ENCODE data around the gene SH3RF3. TPM values are rescaled to one million over a fixed set of nuclear protein-coding genes. Genes with fewer than 3 reads are reported as not detected.
"Not testable (repeated sequence)": the region's sequence is repeated elsewhere in the genome, so short reads cannot be mapped to it uniquely, and the experiment has no call there.

The SH3RF3 gene
- total RNA-seq, 3 donors from 2014 or later = 3.2 to 5.6 (median 4.6) TPM

DNA sequence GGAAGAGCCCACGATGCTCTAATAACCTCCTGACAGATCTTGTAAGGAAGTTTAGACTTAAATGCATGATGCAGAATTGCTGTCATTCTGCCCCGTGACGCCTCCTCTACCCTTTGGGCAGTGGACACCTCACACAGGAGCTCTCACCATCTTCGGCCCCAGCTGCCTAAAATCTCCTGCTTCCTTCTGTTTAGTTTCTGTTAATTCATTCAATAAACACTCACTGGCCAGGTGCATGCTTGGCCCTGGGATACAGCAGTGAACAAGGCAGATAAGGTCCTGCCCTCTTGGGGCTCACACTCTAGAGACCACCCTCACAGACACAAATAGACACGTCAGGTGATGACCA, 403.7 kb downstream of the SH3RF3 start:
- Histone ChIP-seq H3K4me1 (no peaks in the 10 kb centered on the region), H3K36me3 (no peaks in the 10 kb centered on the region), H3K27me3 (no peaks in the 10 kb centered on the region), H3K9me3 (no peaks in the 10 kb centered on the region), H3K4me3 (no peak overlapping the region), H3K27ac (no peak overlapping the region)
- intact Hi-C loops (cut with DNase I; ENCODE audit: low total_unique reads) = no loop called here
- TF ChIP-seq POLR2A (IDR thresholded peaks at IDR 0.05) (no peak), POLR2AphosphoS5 (IDR thresholded peaks at IDR 0.05) (no peak)
- TF ChIP-seq, protein P1, sequence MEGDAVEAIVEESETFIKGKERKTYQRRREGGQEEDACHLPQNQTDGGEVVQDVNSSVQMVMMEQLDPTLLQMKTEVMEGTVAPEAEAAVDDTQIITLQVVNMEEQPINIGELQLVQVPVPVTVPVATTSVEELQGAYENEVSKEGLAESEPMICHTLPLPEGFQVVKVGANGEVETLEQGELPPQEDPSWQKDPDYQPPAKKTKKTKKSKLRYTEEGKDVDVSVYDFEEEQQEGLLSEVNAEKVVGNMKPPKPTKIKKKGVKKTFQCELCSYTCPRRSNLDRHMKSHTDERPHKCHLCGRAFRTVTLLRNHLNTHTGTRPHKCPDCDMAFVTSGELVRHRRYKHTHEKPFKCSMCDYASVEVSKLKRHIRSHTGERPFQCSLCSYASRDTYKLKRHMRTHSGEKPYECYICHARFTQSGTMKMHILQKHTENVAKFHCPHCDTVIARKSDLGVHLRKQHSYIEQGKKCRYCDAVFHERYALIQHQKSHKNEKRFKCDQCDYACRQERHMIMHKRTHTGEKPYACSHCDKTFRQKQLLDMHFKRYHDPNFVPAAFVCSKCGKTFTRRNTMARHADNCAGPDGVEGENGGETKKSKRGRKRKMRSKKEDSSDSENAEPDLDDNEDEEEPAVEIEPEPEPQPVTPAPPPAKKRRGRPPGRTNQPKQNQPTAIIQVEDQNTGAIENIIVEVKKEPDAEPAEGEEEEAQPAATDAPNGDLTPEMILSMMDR (IDR thresholded peaks at IDR 0.05) = no peak
- no peak for DNase-seq (ENCODE audit: low spot score in 2 of 2)

DNA sequence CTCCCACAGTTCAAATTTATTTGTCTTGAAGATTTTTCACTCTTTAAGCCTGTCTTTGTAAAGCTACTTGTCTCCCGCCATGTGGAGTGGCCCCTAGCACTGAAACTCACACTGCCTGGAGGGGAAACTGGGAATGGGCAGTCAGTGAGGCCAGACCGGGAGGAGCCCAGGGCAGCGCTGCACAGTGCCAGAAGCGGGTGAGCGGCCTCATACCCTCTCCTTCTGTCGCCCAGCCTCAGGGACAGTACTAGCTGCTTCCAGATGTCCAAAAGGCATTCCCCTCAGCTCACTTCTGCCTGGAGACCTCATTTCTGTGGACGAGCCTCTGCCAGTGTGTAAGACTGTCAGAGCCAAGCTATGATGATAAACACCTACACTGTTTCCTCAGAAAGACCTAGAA, 404.8 kb downstream of the SH3RF3 start:
- TF ChIP-seq POLR2A (IDR thresholded peaks at IDR 0.05) = no peak
- TF ChIP-seq, protein P1 (IDR thresholded peaks at IDR 0.05) = no peak
- TF ChIP-seq POLR2AphosphoS5 (IDR thresholded peaks at IDR 0.05) = no peak
- no peak overlapping the region for H3K27ac ChIP-seq
- H3K36me3 ChIP-seq = no peaks in the 10 kb centered on the region
- no peaks in the 10 kb centered on the region for H3K4me1 ChIP-seq
- DNase-seq (ENCODE audit: low spot score in 2 of 2) = no peak
- no peaks in the 10 kb centered on the region for H3K27me3 ChIP-seq
- intact Hi-C loops (cut with DNase I; ENCODE audit: low total_unique reads) = no loop called here
- H3K4me3 ChIP-seq = no peak overlapping the region
- H3K9me3 ChIP-seq = no peaks in the 10 kb centered on the region

DNA sequence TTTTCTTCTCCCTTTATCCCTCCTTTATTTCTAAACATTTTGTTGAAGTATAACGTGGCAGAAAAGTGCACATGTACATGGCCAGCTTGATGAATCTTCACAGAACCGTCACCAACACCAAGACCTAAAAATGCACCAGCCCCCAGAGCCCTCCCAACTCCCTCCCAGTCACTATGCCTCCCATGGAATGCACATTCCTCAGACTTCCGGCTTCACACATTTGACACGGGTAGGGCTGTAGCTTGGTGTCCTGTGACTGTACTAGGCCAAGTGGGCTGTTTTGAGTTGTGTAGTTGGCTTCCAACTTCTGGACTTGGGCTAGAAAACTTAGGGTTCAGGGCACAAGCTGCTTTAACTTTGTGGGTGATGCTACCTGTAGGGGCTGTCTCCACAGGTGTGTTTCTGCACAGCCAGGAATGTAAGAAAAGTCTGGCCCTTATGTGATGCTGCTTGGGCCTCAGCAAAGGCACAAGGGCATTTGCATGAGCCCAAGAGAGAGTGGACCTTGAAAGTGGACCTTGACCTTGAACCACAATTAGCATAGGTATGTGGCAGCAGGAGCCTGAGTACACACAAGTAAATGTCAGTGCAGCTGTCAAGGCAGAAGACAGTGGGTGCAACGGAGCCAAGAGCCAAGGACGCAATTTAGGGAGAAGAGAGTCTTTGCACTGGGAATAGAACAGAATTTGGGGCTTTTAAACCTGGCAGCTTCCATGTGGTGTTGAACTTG, 406.4 kb downstream of the SH3RF3 start:
- Histone ChIP-seq H3K4me3 (no peak overlapping the region), H3K4me1 (no peaks in the 10 kb centered on the region), H3K27me3 (no peaks in the 10 kb centered on the region), H3K36me3 (no peaks in the 10 kb centered on the region), H3K9me3 (no peaks in the 10 kb centered on the region), H3K27ac (no peak overlapping the region)
- intact Hi-C loops (cut with DNase I; ENCODE audit: low total_unique reads) = no loop called here
- TF ChIP-seq, protein P1 (IDR thresholded peaks at IDR 0.05) = no peak
- TF ChIP-seq POLR2A (IDR thresholded peaks at IDR 0.05) (no peak), POLR2AphosphoS5 (IDR thresholded peaks at IDR 0.05) (no peak)
- DNase-seq (ENCODE audit: low spot score in 2 of 2) = no peak

DNA sequence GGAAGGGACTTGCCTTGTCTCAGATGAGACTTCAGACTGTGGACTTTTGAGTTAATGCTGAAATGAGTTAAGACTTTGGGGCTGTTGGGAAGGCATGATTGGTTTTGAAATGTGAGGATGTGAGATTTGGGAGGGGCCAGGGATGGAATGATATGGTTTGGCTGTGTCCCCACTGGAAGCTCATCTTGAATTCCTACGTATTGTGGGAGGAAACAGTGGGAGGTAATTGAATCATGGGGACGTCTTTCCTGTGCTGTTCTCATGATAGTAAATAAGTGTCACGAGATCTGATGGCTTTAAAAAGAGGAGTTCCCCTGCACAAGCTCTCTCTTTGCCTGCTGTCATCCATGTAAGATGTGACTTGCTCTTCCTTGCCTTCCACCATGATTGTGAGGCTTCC, 407.6 kb downstream of the SH3RF3 start:
- H3K27ac ChIP-seq; H3K9me3 ChIP-seq; DNase-seq (ENCODE audit: low spot score in 2 of 2); H3K4me1 ChIP-seq; H3K36me3 ChIP-seq; H3K4me3 ChIP-seq; H3K27me3 ChIP-seq; intact Hi-C loops (cut with DNase I; ENCODE audit: low total_unique reads): not testable (repeated sequence)

DNA sequence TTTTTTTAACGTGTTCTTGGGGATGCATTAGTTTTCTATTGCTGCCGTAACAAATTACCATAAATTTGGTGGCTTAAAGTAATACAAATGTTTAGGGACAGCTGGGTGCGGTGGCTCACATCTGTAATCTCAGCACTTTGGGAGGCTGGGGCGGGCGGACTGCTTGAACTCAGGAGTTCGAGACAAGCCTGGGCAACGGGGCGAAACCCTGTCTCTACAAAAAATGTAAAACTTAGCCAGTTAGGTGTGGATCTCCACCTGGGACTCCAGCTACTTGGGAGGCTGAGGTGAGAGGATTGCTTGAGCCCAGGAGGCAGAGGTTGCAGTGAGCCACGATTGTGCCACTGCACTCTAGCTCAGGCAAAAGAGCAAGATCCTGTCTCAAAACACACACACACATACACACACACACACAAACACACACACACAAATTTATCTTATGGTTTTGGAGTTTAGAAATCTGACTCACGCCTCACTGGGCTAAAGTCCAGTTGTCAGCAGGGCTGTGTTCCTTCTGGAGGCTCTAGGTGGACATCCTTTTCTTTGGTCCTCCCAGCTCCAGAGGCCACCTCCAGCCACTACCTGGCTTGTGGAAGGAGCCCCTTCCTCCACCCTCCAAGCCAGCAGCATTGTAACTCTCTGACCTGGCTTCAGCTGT, 408.7 kb downstream of the SH3RF3 start:
- no peak overlapping the region for H3K4me3 ChIP-seq
- H3K9me3 ChIP-seq = no peaks in the 10 kb centered on the region
- DNase-seq (ENCODE audit: low spot score in 2 of 2) = no peak
- intact Hi-C loops (cut with DNase I; ENCODE audit: low total_unique reads) = no loop called here
- H3K27ac ChIP-seq = no peak overlapping the region
- no peaks in the 10 kb centered on the region for H3K36me3 ChIP-seq
- no peaks in the 10 kb centered on the region for H3K4me1 ChIP-seq
- TF ChIP-seq, protein P1 (IDR thresholded peaks at IDR 0.05) = no peak
- TF ChIP-seq POLR2A (IDR thresholded peaks at IDR 0.05) (no peak), POLR2AphosphoS5 (IDR thresholded peaks at IDR 0.05) (no peak)
- H3K27me3 ChIP-seq = no peaks in the 10 kb centered on the region

Data from breast epithelium (tissue), 4 donors.